H9 (cell line): ENCODE results near the gene TTC39C. TPM values are rescaled to one million over a fixed set of nuclear protein-coding genes. Genes with fewer than 3 reads are reported as not detected.

Source experiments
- DNase-seq: peaks from one replicate; pipeline ENCODE4 v3.0.0-alpha.2; 2017
- H2AFZ ChIP-seq: one replicate; pipeline ENCODE4 v1.6.1; 2013; ENCODE audit warnings: mild to moderate bottlenecking, low read length, control low read depth, moderate library complexity
- H2AK5ac ChIP-seq: 2 replicates; pipeline ENCODE4 v1.6.1; 2013; ENCODE audit warnings: low read length, control low read depth, mixed read lengths; ENCODE audit not compliant: insufficient read length
- H2BK120ac ChIP-seq: one replicate; pipeline ENCODE4 v1.6.1; 2013; ENCODE audit warnings: low read depth, mild to moderate bottlenecking, low read length, control low read depth, inconsistent platforms; ENCODE audit not compliant: poor library complexity, severe bottlenecking
- H2BK12ac ChIP-seq: 2 replicates; pipeline ENCODE4 v1.6.1; 2013; ENCODE audit warnings: low read length, control low read depth, mixed read lengths, low read depth; ENCODE audit not compliant: insufficient read length
- H2BK15ac ChIP-seq: 2 replicates; pipeline ENCODE4 v1.6.1; 2013; ENCODE audit warnings: low read depth, low read length, control low read depth
- H2BK20ac ChIP-seq: one replicate; pipeline ENCODE4 v1.6.1; 2013; ENCODE audit warnings: low read depth, mild to moderate bottlenecking, low read length, control low read depth, inconsistent platforms; ENCODE audit not compliant: poor library complexity, severe bottlenecking
- H2BK5ac ChIP-seq: 2 replicates; pipeline ENCODE4 v1.6.1; 2013; ENCODE audit warnings: low read length, control low read depth, mixed read lengths; ENCODE audit not compliant: insufficient read length
- H3K14ac ChIP-seq: 2 replicates; pipeline ENCODE4 v1.6.1; 2013; ENCODE audit warnings: low read length, control low read depth; ENCODE audit not compliant: insufficient read depth
- H3K18ac ChIP-seq: 2 replicates; pipeline ENCODE4 v1.6.1; 2013; ENCODE audit warnings: low read depth, mild to moderate bottlenecking, mixed read lengths, low read length, control low read depth; ENCODE audit not compliant: insufficient read length
- H3K23ac ChIP-seq: 2 replicates; pipeline ENCODE4 v1.6.1; 2013; ENCODE audit warnings: low read length, control low read depth, mixed read lengths, low read depth; ENCODE audit not compliant: insufficient read length
- H3K23me2 ChIP-seq: 2 replicates; pipeline ENCODE4 v1.6.1; 2013; ENCODE audit warnings: low read depth, mild to moderate bottlenecking, mixed read lengths, low read length, control low read depth; ENCODE audit not compliant: insufficient read length, poor library complexity, severe bottlenecking
- H3K27ac ChIP-seq: 2 replicates; pipeline ENCODE4 v1.5.1; 2013; ENCODE audit warnings: low read length, control low read depth, mixed read lengths, low read depth; ENCODE audit not compliant: insufficient read length
- H3K27me3 ChIP-seq: 2 replicates; pipeline ENCODE4 v1.6.1; 2013; ENCODE audit warnings: low read length, control low read depth, inconsistent platforms; ENCODE audit not compliant: insufficient read depth
- H3K4ac ChIP-seq: 2 replicates; pipeline ENCODE4 v1.6.1; 2013; ENCODE audit warnings: low read depth, mild to moderate bottlenecking, control low read depth, inconsistent platforms, low read length, moderate library complexity
- H3K4me1 ChIP-seq: 2 replicates; pipeline ENCODE4 v1.6.1; 2013; ENCODE audit warnings: low read length, control low read depth, inconsistent platforms; ENCODE audit not compliant: insufficient read depth
- H3K4me2 ChIP-seq: 2 replicates; pipeline ENCODE4 v1.6.1; 2013; ENCODE audit warnings: low read length, control low read depth, mixed read lengths; ENCODE audit not compliant: insufficient read length, insufficient read depth
- H3K56ac ChIP-seq: 2 replicates; pipeline ENCODE4 v1.6.1; 2013; ENCODE audit warnings: low read depth, mild to moderate bottlenecking, mixed read lengths, low read length, control low read depth; ENCODE audit not compliant: insufficient read length
- H3K79me1 ChIP-seq: 2 replicates; pipeline ENCODE4 v1.6.1; 2013; ENCODE audit warnings: low read depth, mild to moderate bottlenecking, moderate library complexity, low read length, control low read depth, inconsistent platforms; ENCODE audit not compliant: insufficient read depth, poor library complexity, severe bottlenecking
- H3K79me2 ChIP-seq: 2 replicates; pipeline ENCODE4 v1.6.1; 2013; ENCODE audit warnings: low read length, control low read depth, inconsistent platforms; ENCODE audit not compliant: insufficient read depth
- H3K9ac ChIP-seq: 2 replicates; pipeline ENCODE4 v1.6.1; 2013; ENCODE audit warnings: low read length, control low read depth, mixed read lengths; ENCODE audit not compliant: insufficient read length; ENCODE audit errors: extremely low read depth
- H3K9me3 ChIP-seq: one replicate; pipeline ENCODE4 v1.6.1; 2013; ENCODE audit warnings: low read depth, low read length, inconsistent platforms; ENCODE audit not compliant: control insufficient read depth
- H3T11ph ChIP-seq: one replicate; pipeline ENCODE4 v1.6.1; 2013; ENCODE audit warnings: mild to moderate bottlenecking, low read length, control low read depth, inconsistent platforms
- H4K20me1 ChIP-seq: one replicate; pipeline ENCODE4 v1.6.1; 2013; ENCODE audit not compliant: control insufficient read depth, insufficient read length, insufficient read depth
- H4K5ac ChIP-seq: 2 replicates; pipeline ENCODE4 v1.6.1; 2013; ENCODE audit warnings: low read depth, mild to moderate bottlenecking, mixed read lengths, low read length, control low read depth; ENCODE audit not compliant: insufficient read length
- H4K8ac ChIP-seq: replicated peaks from 2 replicates; pipeline ENCODE4 v1.6.1; 2013; ENCODE audit warnings: low read length, control low read depth, mixed read lengths, low read depth; ENCODE audit not compliant: insufficient read length
- H4K91ac ChIP-seq: 2 replicates; pipeline ENCODE4 v1.6.1; 2013; ENCODE audit warnings: low read depth, mild to moderate bottlenecking, moderate library complexity, mixed read lengths, low read length, control low read depth; ENCODE audit not compliant: insufficient read length
- H3K27ac Mint-ChIP-seq, 3 experiments: 2 replicates in 2 of 3; 3 replicates in 1 of 3; pipeline ENCODE4 v1.8.0; 2020 to 2021; ENCODE audit warnings: mixed read lengths in 3 of 3, mild to moderate bottlenecking in 1 of 3, moderate library complexity in 1 of 3
- H3K27me3 Mint-ChIP-seq: 2 replicates; pipeline ENCODE4 v1.8.0; 2021; ENCODE audit warnings: low read depth, mild to moderate bottlenecking, moderate library complexity, mixed read lengths
- H3K36me3 Mint-ChIP-seq, 3 experiments: 2 replicates in 2 of 3; 3 replicates in 1 of 3; pipeline ENCODE4 v1.8.0; 2020 to 2021; ENCODE audit warnings: low read depth in 3 of 3, mixed read lengths in 3 of 3; ENCODE audit not compliant: insufficient read depth in 1 of 3
- H3K4me1 Mint-ChIP-seq, 2 experiments: 2 replicates each; pipeline ENCODE4 v1.8.0; 2020; ENCODE audit warnings: mixed read lengths in 2 of 2
- H3K4me3 Mint-ChIP-seq, 2 experiments: 2 replicates in 1 of 2; 3 replicates in 1 of 2; pipeline ENCODE4 v1.8.0; 2020 to 2021; ENCODE audit warnings: mild to moderate bottlenecking in 2 of 2, mixed read lengths in 2 of 2, moderate library complexity in 1 of 2
- H3K9me3 Mint-ChIP-seq, 2 experiments: 2 replicates in 1 of 2; 3 replicates in 1 of 2; pipeline ENCODE4 v1.8.0; 2020; ENCODE audit warnings: mild to moderate bottlenecking in 2 of 2, mixed read lengths in 2 of 2, moderate library complexity in 1 of 2
- WGBS: extraction: QIAGEN DNeasy Blood & Tissue Kit; methylation state at CpG from one replicate; pipeline ENCODE4 v1.1.7; 2013; ENCODE audit warnings: missing lambda C conversion rate, low lambda C conversion rate, mixed read lengths; ENCODE audit not compliant: insufficient read length; ENCODE audit errors: extremely low coverage; 5-methylcytosine and 5-hydroxymethylcytosine counted together
- total RNA-seq: library from RNA; stranded (reverse); gene quantifications from 2 replicates; pipeline ENCODE4 v1.2.1, GENCODE V29; 2021
- TF ChIP-seq, protein P1 (sequence below): fragments of 200-600 bp; sonication (generic); conservative IDR thresholded peaks from 3 replicates; pipeline ENCODE4 v1.8.0; 2021; ENCODE audit warnings: antibody characterized with exemption, mild to moderate bottlenecking

The TTC39C gene
- total RNA-seq, 1 experiment from 2014 or later = 18.0 TPM

DNA sequence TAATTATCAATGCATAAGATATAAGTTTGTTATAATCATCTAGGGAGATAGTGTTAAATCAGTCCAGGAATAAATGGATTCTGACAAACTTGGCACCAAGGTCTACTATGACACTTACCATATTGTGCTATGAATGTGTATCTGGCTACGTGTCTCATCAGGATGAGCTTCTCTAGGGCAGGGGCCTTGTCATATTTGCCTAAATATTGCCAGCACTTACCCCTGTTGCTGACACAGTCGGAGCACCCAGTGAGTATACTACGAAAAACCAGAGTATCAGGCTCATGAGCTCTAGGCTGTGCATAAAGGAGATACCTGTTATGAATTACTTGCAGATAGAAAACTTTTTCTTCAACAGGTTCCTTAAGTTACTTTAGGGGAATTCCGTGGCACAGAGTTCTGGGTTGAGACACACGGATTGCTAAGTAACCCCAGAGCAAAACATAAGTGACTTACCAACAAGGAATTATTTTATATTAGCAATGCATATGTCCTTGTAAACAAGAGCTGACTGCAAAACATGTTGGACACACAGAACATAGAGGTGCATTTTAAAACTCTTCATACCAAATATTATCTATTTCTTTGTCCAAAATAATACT lies 7.7 kb upstream of the TTC39C start:
- no peak overlapping the region for H2BK5ac ChIP-seq
- no peak overlapping the region for H3K23ac ChIP-seq
- no peak overlapping the region for H3T11ph ChIP-seq
- no peak overlapping the region for H3K4ac ChIP-seq
- no peak overlapping the region for H3K27ac ChIP-seq
- H3K14ac ChIP-seq = no peak overlapping the region
- no peak overlapping the region for H2AK5ac ChIP-seq
- H4K5ac ChIP-seq = no peak overlapping the region
- H3K9me3 ChIP-seq = no peaks in the 10 kb centered on the region
- H3K9ac ChIP-seq = no peak overlapping the region
- Mint-ChIP-seq H3K4me1 (no peaks in the 10 kb centered on the region), H3K4me3 (no peak overlapping the region), H3K9me3 (no peaks in the 10 kb centered on the region), H3K36me3 (no peaks in the 10 kb centered on the region), H3K27ac (no peak overlapping the region), H3K27me3 (peaks cover 4% of the 10 kb centered on the region)
- no peak overlapping the region for H2BK120ac ChIP-seq
- no peaks in the 10 kb centered on the region for H3K27me3 ChIP-seq
- H3K79me1 ChIP-seq = no peaks in the 10 kb centered on the region
- DNase-seq = no peak
- no peaks in the 10 kb centered on the region for H3K23me2 ChIP-seq
- no peak overlapping the region for H3K4me2 ChIP-seq
- no peaks in the 10 kb centered on the region for H3K79me2 ChIP-seq
- H2AFZ ChIP-seq = no peak overlapping the region
- H2BK12ac ChIP-seq = no peak overlapping the region
- TF ChIP-seq, protein P1, sequence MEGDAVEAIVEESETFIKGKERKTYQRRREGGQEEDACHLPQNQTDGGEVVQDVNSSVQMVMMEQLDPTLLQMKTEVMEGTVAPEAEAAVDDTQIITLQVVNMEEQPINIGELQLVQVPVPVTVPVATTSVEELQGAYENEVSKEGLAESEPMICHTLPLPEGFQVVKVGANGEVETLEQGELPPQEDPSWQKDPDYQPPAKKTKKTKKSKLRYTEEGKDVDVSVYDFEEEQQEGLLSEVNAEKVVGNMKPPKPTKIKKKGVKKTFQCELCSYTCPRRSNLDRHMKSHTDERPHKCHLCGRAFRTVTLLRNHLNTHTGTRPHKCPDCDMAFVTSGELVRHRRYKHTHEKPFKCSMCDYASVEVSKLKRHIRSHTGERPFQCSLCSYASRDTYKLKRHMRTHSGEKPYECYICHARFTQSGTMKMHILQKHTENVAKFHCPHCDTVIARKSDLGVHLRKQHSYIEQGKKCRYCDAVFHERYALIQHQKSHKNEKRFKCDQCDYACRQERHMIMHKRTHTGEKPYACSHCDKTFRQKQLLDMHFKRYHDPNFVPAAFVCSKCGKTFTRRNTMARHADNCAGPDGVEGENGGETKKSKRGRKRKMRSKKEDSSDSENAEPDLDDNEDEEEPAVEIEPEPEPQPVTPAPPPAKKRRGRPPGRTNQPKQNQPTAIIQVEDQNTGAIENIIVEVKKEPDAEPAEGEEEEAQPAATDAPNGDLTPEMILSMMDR = no peak
- no peak overlapping the region for H4K8ac ChIP-seq
- no peak overlapping the region for H3K18ac ChIP-seq
- no peak overlapping the region for H4K91ac ChIP-seq
- H3K4me1 ChIP-seq = no peaks in the 10 kb centered on the region; the same call in 1 of the 2 replicates
- no CpG with 5 or more reads among the region's 5 CpGs for WGBS
- no peak overlapping the region for H2BK20ac ChIP-seq
- H4K20me1 ChIP-seq = no peaks in the 10 kb centered on the region
- no peak overlapping the region for H2BK15ac ChIP-seq
- no peak overlapping the region for H3K56ac ChIP-seq
